GM12878 (cell line): ENCODE data around the gene SUMF1. TPM values are rescaled to one million over a fixed set of nuclear protein-coding genes. Genes with fewer than 3 reads are reported as not detected.

Experiments used
- ATAC-seq: fragments of 200-7000 bp; cut with Tn5 transposase; 3 replicates; pipeline ENCODE4 v1.9.1; 2020; ENCODE audit warnings: mild to moderate bottlenecking, moderate library complexity
- BruUV-seq: library from RNA; stranded (reverse); fragments of 400-500 nt; replicated peaks from 2 replicates; lab custom pipeline; 2021; lab: Mats Ljungman, UMichigan
- CTCF ChIA-PET: fragments of 300-600 bp; sonication (Branson Sonifier 250); formaldehyde crosslinking; extraction: SDS; loops from one replicate; lab custom pipeline; 2021; ENCODE audit warnings: inconsistent platforms; lab: Yijun Ruan, JAX
- POLR2A ChIA-PET: fragments of 350-600 bp; formaldehyde crosslinking; extraction: SDS; loops from one replicate; lab custom pipeline; 2021; ENCODE audit warnings: inconsistent platforms; lab: Charles Lee
- RAD21 ChIA-PET: fragments of 300-600 bp; sonication (Branson Sonifier 250); formaldehyde crosslinking; loops from one replicate; lab custom pipeline; 2023; ENCODE audit warnings: antibody characterized with exemption; ENCODE audit not compliant: unreplicated experiment; lab: Charles Lee
- SMC1A ChIA-PET: fragments of 300-600 bp; sonication (Branson Sonifier 250); formaldehyde crosslinking; loops from one replicate; lab custom pipeline; 2023; ENCODE audit not compliant: unreplicated experiment, uncharacterized antibody; lab: Charles Lee
- DNase-seq: peaks from one replicate; pipeline ENCODE4 v3.0.0-alpha.2; 2011; ENCODE audit warnings: low read depth, low spot score
- FAIRE-seq: peaks from 3 replicates; lab custom pipeline; 2011; peaks lifted over from hg19 to GRCh38; lab: Jason Lieb, UNC
- H2AFZ ChIP-seq: 2 replicates; pipeline ENCODE4 v1.6.0; 2011; ENCODE audit warnings: low read depth, low read length, control low read depth; ENCODE audit not compliant: control insufficient read depth
- H3K27ac ChIP-seq: 2 replicates; pipeline ENCODE4 v1.5.1; 2011; ENCODE audit warnings: control low read depth; ENCODE audit not compliant: control insufficient read depth, insufficient read depth
- H3K27me3 ChIP-seq, 2 experiments: replicated peaks in 1 of 2; 2 replicates each; pipeline versions ENCODE4 v1.6.0 to v1.6.1; 2011; ENCODE audit warnings: low read length in 1 of 2; ENCODE audit not compliant: control insufficient read depth in 2 of 2, insufficient read depth in 2 of 2
- H3K36me3 ChIP-seq, 2 experiments: 2 replicates each; pipeline ENCODE4 v1.5.1; 2011; ENCODE audit warnings: low read length in 1 of 2; ENCODE audit not compliant: control insufficient read depth in 2 of 2, insufficient read depth in 2 of 2
- H3K4me1 ChIP-seq: 2 replicates; pipeline ENCODE4 v1.6.1; 2011; ENCODE audit warnings: mild to moderate bottlenecking, low read length, moderate library complexity, mixed read lengths; ENCODE audit not compliant: control insufficient read depth, insufficient read depth
- H3K4me2 ChIP-seq: 2 replicates; pipeline ENCODE4 v1.6.0; 2011; ENCODE audit warnings: control low read depth; ENCODE audit not compliant: control insufficient read depth, insufficient read depth
- H3K4me3 ChIP-seq: fragments of 200-600 bp; sonication (generic); 2 replicates; pipeline ENCODE4 v1.5.1; 2016
- H3K79me2 ChIP-seq: 2 replicates; pipeline ENCODE4 v1.6.0; 2011; ENCODE audit warnings: low read length; ENCODE audit not compliant: control insufficient read depth, insufficient read depth
- H3K9ac ChIP-seq: 2 replicates; pipeline ENCODE4 v1.8.0; 2011; ENCODE audit warnings: low read length, control low read depth, mixed read lengths; ENCODE audit not compliant: control insufficient read depth, insufficient read depth
- H3K9me3 ChIP-seq: replicated peaks from 3 replicates; pipeline ENCODE4 v1.5.1; 2011; ENCODE audit warnings: mild to moderate bottlenecking, low read length; ENCODE audit not compliant: control insufficient read depth, insufficient read depth
- H4K20me1 ChIP-seq: 2 replicates; pipeline ENCODE4 v1.6.0; 2011; ENCODE audit not compliant: control insufficient read depth, insufficient read depth
- CBX3 ChIP-seq: fragments of 200-600 bp; sonication (generic); IDR thresholded peaks from 2 replicates; pipeline ENCODE4 v1.6.1; 2016; ENCODE audit warnings: low read depth, borderline replicate concordance
- HDAC2 ChIP-seq: fragments of 200-600 bp; sonication (generic); IDR thresholded peaks from 2 replicates; pipeline ENCODE4 v1.6.1; 2017
- JUNB ChIP-seq: IDR thresholded peaks from 2 replicates; pipeline ENCODE4 v1.6.1; 2016; ENCODE audit warnings: antibody characterized with exemption, mild to moderate bottlenecking
- KDM1A ChIP-seq: fragments of 200-600 bp; sonication (generic); IDR thresholded peaks from 2 replicates; pipeline ENCODE4 v1.6.1; 2016; ENCODE audit warnings: borderline replicate concordance
- MEF2B ChIP-seq: fragments of 450-650 bp; IDR thresholded peaks from 2 replicates; pipeline ENCODE4 v1.6.1; 2018; ENCODE audit warnings: mild to moderate bottlenecking, moderate library complexity; ENCODE audit not compliant: partially characterized antibody, poor library complexity, severe bottlenecking
- RAD21 ChIP-seq: IDR thresholded peaks from 2 replicates; pipeline ENCODE4 v1.6.1; 2011; ENCODE audit warnings: mild to moderate bottlenecking, low read depth, low read length, moderate library complexity; ENCODE audit not compliant: insufficient read depth
- RELA ChIP-seq: fragments of 450-650 bp; IDR thresholded peaks from 2 replicates; pipeline ENCODE4 v1.8.0; 2014; ENCODE audit warnings: borderline replicate concordance; ENCODE audit not compliant: partially characterized antibody
- RFX5 ChIP-seq: IDR thresholded peaks from 2 replicates; pipeline ENCODE4 v1.6.1; 2011; ENCODE audit warnings: low read depth, low read length, improper control_type of control experiment
- SP1 ChIP-seq: IDR thresholded peaks from one replicate; pipeline ENCODE4 v1.6.1; 2011; ENCODE audit warnings: low read depth, low read length
- ZBTB11 ChIP-seq: fragments of 450-650 bp; formaldehyde crosslinking; IDR thresholded peaks from 2 replicates; pipeline ENCODE4 v1.5.0; 2022; ENCODE audit warnings: mild to moderate bottlenecking, missing genetic modification characterization
- ZNF274 ChIP-seq: IDR thresholded peaks from one replicate; pipeline ENCODE4 v1.8.0; 2011; ENCODE audit not compliant: insufficient read length, insufficient read depth
- WGBS: methylation state at CpG from one replicate; pipeline ENCODE4 v1.1.6; 2016; ENCODE audit warnings: low lambda C conversion rate; ENCODE audit not compliant: insufficient replicate concordance, insufficient coverage; ENCODE audit errors: missing lambda C conversion rate; 5-methylcytosine and 5-hydroxymethylcytosine counted together
- in situ Hi-C: fragments of 300-500 bp; cut with MboI; formaldehyde crosslinking; loops from 9 replicates; pipeline ENCODE4 v1.14.3; 2018; ENCODE audit warnings: mixed read lengths
- intact Hi-C: fragments of 100-400 bp; cut with micrococcal nuclease; formaldehyde crosslinking; loops from one replicate; pipeline ENCODE4 v1.14.2; 2022; ENCODE audit not compliant: unreplicated experiment
- polyA plus RNA-seq, 11 experiments: library from polyadenylated mRNA; depleted of rRNA in 4 of 11; unstranded in 6 of 11; stranded (reverse) in 5 of 11; fragments of >200 nt; fragmentation: Nextera tagmentation in 4 of 11; fragmentation: Illumina TruSeq in 1 of 11; extraction: Ambion mirVana in 4 of 11; extraction: Trizol in 1 of 11; gene quantifications; 1 replicate in 1 of 11; 2 replicates in 10 of 11; pipeline versions ENCODE4 v1.2.1 to v1.2.3, GENCODE V29; 2011 to 2016; ENCODE audit warnings: inconsistent platforms in 2 of 11, missing spikeins in 2 of 11, low read depth in 1 of 11
- total RNA-seq, 4 experiments: library from RNA; depleted of rRNA in 3 of 4; stranded (reverse); fragments of >200 nt in 3 of 4; fragmentation: Illumina TruSeq in 1 of 4; extraction: Trizol in 1 of 4; gene quantifications; 2 replicates each; pipeline versions ENCODE4 v1.2.1 to v1.2.3, GENCODE V29; 2013 to 2021
- TF ChIP-seq, protein P1 (sequence below): IDR thresholded peaks from 2 replicates; pipeline ENCODE4 v1.6.1; 2012; ENCODE audit warnings: low read depth, low read length, improper control_type of control experiment
- TF ChIP-seq, protein P2 (sequence below): IDR thresholded peaks from 2 replicates; pipeline ENCODE4 v1.6.1; 2011; ENCODE audit warnings: low read depth, low read length, improper control_type of control experiment, borderline replicate concordance

SUMF1 gene
- total and polyA plus RNA-seq, 10 of the 15 experiments (the other 5 are each of a cell fraction or from before 2014, with no cell fraction given) = 3.2 to 14.3 (median 8.5) TPM

DNA sequence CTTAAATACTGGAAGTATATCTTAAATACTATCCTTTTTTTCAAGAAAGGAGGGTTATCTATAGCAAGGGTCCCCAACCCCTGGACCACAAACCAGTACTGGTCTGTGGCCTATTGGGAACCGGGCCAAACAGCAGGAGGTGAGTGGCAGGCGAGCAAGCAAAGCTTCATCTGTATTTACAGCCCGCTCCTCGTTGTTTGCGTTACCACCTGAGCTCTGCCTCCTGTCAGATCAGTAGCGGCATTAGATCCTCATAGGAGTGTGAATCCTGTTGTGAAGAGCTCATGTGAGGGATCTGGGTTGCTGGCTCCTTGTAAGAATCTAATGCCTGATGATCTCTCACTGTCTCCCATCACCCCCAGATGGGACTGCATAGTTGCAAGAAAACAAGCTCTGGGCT lies 26.1 kb downstream of the SUMF1 start:
- ChIA-PET CTCF (no interaction called here), POLR2A (no interaction called here), SMC1A (interaction anchor here (0.8 kb wide), 1 partner anchor 147 kb away, joined by 3 read pairs; no protein-coding TSS in a partner anchor), RAD21 (no interaction called here)
- no peaks in the 10 kb centered on the region for H4K20me1 ChIP-seq
- no peak overlapping the region for H2AFZ ChIP-seq
- 97% methylated on average over 6 of the region's 6 CpGs for WGBS
- ATAC-seq (no peak), DNase-seq (no peak), FAIRE-seq (no peak)
- no peaks in the 10 kb centered on the region for H3K36me3 ChIP-seq
- H3K27me3 ChIP-seq = no peaks in the 10 kb centered on the region
- H3K27ac ChIP-seq = no peak overlapping the region
- TF ChIP-seq RFX5 = no peak
- TF ChIP-seq SP1 = no peak
- no peak for TF ChIP-seq CBX3
- no peak for TF ChIP-seq HDAC2
- in situ Hi-C loops = no loop called here
- no peak overlapping the region for H3K4me3 ChIP-seq
- no peaks in the 10 kb centered on the region for H3K79me2 ChIP-seq
- no peak overlapping the region for H3K9ac ChIP-seq
- intact Hi-C loops = no loop called here
- BruUV-seq = no TSS peak
- no peak overlapping the region for H3K4me2 ChIP-seq
- H3K4me1 ChIP-seq = no peaks in the 10 kb centered on the region
- H3K9me3 ChIP-seq = no peaks in the 10 kb centered on the region

DNA sequence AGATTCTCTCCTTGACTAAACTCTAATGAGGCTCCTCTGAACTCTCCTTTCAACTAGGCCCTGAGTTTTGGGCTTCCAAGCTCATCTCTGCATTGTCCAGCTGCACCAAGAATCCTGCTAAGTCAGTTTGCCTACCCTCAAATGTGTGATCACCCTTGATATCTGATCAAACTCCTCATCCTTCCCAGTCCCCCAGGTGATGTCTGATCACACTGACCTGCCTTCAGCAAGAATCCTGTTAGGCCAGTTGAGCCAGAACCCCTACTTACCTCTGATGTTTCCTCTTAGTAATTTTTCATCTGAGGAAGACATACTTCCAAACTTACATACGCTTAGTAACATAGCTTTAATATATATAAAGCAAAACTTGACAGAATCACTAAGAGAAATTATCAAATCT lies 28.8 kb downstream of the SUMF1 start:
- no peak overlapping the region for H3K4me2 ChIP-seq
- RAD21 ChIA-PET = no interaction called here
- DNase-seq (no peak), FAIRE-seq (no peak), ATAC-seq (no peak)
- WGBS = 100% methylated on average over 1 of the region's 1 CpG
- POLR2A ChIA-PET = interaction anchor here (0.9 kb wide), 1 partner anchor 38 kb away, joined by 3 read pairs; no protein-coding TSS in a partner anchor
- in situ Hi-C loops = no loop called here
- H2AFZ ChIP-seq = no peak overlapping the region
- H3K9me3 ChIP-seq = no peaks in the 10 kb centered on the region
- intact Hi-C loops = no loop called here
- H3K27ac ChIP-seq = no peak overlapping the region
- SMC1A ChIA-PET = interaction anchor here (0.7 to 2.2 kb wide), 7 partner anchors 9 to 161 kb away, joined by 3 to 7 read pairs (median 3); no protein-coding TSS in a partner anchor
- no peak overlapping the region for H3K9ac ChIP-seq
- no peaks in the 10 kb centered on the region for H3K27me3 ChIP-seq
- no peaks in the 10 kb centered on the region for H3K4me1 ChIP-seq
- no peak overlapping the region for H3K4me3 ChIP-seq
- no peaks in the 10 kb centered on the region for H4K20me1 ChIP-seq
- BruUV-seq = no TSS peak
- CTCF ChIA-PET = interaction anchor here (1.1 to 1.9 kb wide), 3 partner anchors 27 to 87 kb away, joined by 3 to 5 read pairs (median 4); no protein-coding TSS in a partner anchor
- no peaks in the 10 kb centered on the region for H3K79me2 ChIP-seq
- no peaks in the 10 kb centered on the region; a peak in 1 of 4 replicates for H3K36me3 ChIP-seq
- TF ChIP-seq JUNB = no peak
- no peak for TF ChIP-seq RAD21
- TF ChIP-seq MEF2B = no peak
- TF ChIP-seq ZNF274 = no peak
- no peak for TF ChIP-seq ZBTB11 (CRISPR knock-in tag)
- TF ChIP-seq, protein P1, sequence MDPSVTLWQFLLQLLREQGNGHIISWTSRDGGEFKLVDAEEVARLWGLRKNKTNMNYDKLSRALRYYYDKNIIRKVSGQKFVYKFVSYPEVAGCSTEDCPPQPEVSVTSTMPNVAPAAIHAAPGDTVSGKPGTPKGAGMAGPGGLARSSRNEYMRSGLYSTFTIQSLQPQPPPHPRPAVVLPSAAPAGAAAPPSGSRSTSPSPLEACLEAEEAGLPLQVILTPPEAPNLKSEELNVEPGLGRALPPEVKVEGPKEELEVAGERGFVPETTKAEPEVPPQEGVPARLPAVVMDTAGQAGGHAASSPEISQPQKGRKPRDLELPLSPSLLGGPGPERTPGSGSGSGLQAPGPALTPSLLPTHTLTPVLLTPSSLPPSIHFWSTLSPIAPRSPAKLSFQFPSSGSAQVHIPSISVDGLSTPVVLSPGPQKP = no peak
- no peak for TF ChIP-seq KDM1A
- TF ChIP-seq, protein P2, sequence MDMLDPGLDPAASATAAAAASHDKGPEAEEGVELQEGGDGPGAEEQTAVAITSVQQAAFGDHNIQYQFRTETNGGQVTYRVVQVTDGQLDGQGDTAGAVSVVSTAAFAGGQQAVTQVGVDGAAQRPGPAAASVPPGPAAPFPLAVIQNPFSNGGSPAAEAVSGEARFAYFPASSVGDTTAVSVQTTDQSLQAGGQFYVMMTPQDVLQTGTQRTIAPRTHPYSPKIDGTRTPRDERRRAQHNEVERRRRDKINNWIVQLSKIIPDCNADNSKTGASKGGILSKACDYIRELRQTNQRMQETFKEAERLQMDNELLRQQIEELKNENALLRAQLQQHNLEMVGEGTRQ = no peak
- no peak for TF ChIP-seq RELA
